HT1080 (cell line): ENCODE data around the gene SFPQ. TPM values are rescaled to one million over a fixed set of nuclear protein-coding genes. Genes with fewer than 3 reads are reported as not detected.
"Not testable (repeated sequence)": the region's sequence is repeated elsewhere in the genome, so short reads cannot be mapped to it uniquely, and the experiment has no call there.

Experiments
- DNase-seq: peaks from one replicate; pipeline ENCODE4 v3.0.0-alpha.2; 2015; ENCODE audit warnings: low read depth
- total RNA-seq: library from RNA; depleted of rRNA; stranded (reverse); fragments of >200 nt; shearing (Covaris generic); gene quantifications from 2 replicates; pipeline ENCODE4 v1.2.3, GENCODE V29; 2014

SFPQ gene
- total RNA-seq, 1 experiment from 2014 or later, result 220 TPM

- no peak for DNase-seq
Measured at GRCh38 chr1:35187816-35188342, 5.1 kb downstream of the SFPQ start.

DNA sequence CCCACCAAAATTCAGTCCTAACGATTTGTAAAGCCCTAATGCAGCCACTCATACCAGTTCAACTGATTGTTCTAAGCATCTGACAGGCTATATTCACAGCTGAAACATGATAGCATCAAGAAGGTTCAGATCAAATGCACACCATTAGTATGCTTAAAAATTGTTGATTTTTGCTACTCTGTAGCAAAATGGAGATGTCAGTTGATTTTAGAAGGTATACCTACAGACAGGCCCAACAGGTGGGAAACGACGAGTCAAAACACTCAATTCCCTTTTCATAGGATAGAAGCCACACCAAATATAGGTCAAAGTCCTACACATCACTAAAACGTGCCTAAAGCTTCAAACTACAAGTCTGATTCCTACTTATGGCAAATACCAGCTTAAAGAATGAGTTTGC is 6.7 kb downstream of the SFPQ start:
- DNase-seq, result no peak

DNA sequence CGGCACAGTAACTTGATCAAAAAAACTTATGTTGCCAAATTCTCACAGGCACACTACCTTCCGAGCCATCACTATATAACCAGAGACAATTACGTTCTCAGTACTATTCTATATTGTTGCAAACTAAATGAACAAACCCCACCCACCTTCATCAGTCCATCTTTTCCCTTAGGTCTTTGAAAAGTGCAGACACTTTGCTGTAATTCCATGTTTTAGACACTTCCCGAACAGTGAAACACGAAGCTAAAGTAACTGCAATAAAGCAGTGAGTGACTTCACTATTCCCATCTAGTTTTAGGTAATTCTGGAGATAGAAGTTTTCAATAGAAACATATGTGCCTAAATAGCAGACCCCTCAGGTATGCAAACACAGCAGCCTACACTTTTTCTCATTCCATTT is 7.7 kb downstream of the SFPQ start:
- DNase-seq, result no peak

DNA sequence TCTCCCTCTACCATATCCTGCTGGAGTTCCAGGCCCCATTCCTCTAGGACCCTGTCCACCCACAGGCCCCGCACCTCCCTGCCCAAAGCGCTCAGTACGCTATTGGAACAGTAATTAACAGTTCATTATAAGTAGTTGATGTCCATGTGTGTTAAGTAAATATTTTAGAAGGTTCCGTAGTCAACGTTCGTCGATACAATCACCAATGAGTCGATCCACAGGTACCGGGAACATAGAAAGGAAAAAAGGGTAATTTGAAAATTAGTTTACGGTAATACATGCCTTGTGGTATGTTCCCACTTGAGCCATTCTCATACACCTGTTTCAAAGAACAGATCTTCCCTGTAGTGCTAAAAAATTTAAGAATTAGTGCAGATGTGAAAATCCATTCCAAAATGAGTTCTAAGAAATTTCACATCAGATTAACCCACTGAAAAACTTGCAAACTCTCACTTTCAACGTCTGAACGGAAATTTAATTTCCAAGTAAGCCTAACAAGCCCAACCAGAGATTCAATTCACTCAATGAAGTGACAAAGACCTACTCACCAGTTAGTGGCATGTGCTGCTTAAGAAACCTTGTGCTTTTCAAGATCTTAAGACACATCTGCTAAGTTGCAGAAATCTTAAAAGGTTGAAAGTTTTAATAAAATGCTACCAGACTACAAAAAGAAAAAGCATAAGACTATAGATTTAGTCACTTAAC is 8.3 kb downstream of the SFPQ start:
- no peak for DNase-seq

DNA sequence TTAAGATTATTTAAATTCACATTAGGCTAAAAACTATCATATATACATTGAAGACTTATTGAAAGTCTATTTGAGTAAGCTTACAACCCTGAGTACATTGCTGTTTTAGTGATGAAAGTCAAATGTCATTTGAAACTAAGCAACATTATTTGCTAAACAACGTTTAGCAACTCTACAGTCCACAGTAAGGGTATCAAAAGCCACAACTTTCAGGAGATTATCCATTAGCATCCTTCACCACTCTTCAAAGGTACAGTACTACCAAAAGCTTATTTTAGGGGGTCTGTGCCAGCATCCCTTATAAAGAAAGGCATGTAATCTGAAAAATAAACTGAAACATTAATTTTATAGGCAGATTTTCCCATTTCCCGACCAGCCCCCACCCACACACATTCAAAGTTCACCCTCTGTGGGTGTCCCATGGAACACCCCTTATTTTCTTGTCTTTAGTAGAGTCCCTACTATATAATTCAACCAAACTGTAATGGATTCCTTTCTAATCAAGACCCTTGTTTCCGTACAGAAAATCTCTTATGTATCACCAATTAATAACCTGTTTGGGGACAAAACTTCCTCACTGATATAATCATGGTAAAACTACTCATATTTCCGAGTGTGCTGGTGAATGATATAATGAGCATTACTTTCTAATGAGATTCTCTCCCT is 11.0 kb downstream of the SFPQ start:
- no peak for DNase-seq

- no peak for DNase-seq
Measured at GRCh38 chr1:35180776-35181374, 12.1 kb downstream of the SFPQ start.

DNA sequence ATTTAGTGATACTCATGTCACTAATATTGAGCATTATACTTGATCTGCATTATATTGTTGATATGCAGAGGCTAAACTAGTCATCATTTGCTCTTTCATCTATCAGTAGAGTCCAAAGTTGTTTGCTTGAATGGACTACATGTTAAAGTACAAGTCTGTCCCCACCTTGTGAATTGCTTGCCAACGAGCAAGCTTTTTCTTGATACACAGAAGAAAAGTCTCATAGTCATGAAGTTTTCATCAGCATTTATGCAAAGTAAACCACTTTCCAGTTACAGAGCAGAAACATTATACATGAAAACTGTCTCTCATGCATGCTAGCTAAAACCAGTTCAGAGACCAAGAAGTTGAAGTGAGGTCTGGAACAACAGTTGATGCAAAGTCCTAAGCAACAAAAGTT is 13.0 kb downstream of the SFPQ start:
- DNase-seq, result no peak

DNA sequence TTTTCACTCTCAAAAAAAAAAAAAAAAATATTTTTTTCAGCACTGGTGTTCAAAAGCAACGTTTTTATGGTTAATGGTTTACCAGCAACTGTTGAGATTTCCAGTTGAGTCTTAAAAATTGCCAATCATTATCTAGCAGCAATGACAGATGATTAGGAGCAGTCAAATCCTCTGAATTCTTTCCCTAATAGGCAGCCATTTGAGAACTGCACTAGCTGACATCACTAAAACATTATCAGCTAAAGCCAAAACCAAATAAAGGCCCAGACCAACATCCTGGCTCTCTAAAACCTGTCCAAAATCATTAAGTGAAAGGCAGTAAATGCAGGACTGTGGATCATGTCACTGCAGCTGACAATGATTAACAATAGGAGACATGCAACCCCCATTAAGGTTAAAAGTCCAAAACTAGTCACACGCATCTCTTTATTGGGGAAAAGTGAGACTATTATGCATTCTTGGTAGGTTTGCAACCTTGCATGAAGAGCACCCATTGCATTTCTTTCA is 14.0 kb downstream of the SFPQ start:
- no peak for DNase-seq

GRCh38 chr1:35178295-35178695 is 14.7 kb downstream of the SFPQ start:
- no peak for DNase-seq

GRCh38 chr1:35177237-35177786 is 15.6 kb downstream of the SFPQ start:
- DNase-seq, result no peak

DNA sequence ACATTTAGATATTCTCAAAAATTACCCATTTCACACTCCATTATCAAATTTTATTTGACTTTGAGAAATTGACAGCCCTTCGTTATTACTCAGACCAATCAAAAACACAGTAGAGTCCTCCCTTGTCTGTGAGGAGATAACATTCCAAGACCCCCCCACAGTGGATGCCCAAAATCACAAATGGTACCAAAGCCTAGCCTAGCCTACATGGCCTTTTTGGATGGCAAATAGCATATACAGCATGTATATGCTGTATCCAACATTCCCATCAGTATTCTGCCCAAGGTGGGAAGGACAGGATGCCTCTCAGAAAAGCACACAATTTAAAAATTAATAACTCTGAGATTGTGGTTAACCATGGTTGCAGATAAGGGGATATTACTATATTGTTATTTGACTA is 17.3 kb downstream of the SFPQ start:
- no peak for DNase-seq

DNA sequence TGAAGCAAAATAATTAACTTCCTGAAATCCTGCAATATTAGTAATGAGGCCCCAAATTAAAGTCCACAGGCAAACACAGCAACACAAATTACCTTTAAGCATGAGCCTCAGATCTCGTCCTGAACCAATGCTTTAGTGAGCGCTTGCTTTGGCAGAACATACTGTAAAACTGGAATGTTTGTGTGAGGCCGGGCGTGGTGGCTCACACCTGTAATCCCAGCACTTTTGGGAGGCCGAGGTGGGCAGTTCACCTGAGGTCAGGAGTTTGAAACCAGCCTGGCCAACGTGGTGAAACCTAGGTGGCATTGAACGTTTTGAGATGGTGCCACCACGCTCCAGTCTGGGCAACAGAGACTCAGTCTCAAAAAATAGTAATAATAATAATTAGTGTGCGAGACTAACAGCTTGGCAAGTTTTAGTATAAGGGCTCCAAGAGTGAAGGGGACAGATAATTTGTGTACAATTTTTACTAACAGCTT is 17.8 kb downstream of the SFPQ start:
- no peak for DNase-seq

DNA sequence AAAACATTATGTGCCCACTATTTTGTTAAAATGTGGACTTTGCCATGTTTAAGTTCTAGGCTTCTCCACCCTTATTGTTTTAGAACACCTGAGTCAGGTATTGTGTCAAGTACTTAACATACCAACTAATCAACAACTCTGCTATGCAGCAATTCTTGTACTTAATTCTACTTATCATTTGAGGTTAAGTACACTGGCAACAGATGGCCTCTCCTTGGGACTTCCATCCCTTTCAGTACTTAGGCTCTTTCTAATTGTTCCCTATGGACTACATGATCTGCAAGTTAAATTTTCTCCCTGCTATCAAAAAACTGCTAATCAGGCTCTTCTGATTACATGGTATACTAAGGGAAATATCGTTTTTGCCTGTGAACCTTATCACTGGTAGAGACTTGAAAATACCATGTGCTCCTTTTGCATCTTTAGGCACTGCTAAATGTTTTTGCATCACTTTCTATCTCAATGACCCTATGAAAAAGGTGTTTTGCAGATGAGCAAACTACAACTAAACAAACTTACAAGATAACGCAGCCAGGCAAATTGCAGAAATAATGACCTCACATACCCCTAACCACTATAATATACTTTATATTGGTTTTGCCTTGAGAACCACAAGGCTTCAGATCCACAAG is 18.9 kb downstream of the SFPQ start:
- DNase-seq, result no peak

- DNase-seq, result no peak
Measured at GRCh38 chr1:35173491-35173890, 19.5 kb downstream of the SFPQ start.

DNA sequence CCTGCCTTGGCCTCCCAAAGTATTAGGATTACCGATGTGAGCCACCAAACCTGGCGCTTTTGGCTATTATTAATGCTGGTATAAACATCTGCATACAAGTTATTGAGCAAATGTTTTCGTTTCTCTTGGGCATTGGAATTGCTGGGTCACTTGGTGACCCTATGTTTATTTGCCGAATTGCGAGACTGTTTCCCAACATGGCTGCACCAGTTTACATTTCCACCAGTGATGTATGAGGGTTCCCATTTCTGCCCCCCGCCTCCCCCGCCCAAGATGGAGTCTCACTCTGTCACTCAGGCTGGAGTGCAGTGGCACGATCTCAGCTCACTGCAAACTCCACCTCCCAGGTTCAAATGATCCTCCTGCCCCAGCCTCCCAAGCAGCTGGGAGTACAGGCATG is 20.9 kb downstream of the SFPQ start:
- DNase-seq, result no peak

DNA sequence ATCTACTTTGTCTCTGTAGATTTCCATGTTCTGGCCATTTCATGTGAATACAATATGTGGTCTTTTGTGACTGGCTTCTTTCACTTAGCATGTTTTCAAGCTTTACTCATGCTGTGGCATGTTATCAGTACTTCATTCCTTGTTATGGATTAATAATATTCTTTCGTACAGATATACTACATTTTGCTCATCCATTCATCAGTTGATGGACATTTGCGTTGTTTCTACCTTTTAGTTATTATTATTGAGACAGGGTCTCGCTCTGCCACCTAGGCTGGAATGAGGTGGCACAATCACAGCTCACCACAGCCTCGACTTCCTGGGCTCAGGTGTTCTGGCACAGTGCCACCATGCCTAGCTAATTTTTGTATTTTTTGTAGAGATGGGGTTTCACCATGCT is 21.4 kb downstream of the SFPQ start:
- DNase-seq, result no peak

DNA sequence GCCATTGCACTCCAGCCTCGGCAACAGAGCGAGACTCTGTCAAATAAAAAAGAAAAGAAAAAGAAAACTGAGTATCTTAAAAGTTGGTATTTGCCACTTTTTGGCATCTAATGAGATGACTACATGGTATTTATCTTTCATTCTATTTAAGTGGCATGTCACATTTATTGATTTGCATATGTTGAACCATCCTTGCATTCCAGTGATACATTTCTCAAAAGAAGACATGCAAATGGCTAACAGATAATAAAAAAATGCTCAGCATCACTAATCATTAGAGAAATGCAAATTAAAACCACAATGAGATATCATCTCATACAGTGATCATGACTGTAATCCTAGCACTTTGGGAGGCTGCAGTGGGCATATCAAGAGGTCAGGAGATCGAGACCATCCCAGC is 28.1 kb downstream of the SFPQ start:
- DNase-seq, result no peak

DNA sequence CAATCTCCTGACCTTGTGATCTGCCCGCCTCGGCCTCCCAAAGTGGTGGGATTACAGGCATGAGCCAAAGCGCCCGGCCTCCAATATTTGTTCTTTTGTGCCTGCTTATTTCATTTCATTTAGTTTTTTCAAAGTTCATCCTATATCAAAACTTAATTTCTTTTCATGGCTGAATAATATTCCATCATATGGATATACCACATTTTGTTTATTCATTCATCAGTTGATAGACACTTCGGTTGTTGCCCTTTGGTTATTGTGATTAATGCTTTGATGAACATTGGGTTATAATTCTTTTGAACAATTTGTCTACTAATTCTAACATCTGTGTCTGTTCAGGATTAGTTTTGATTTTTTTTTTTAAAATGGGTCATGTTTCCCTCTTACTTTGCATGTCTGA is 41.7 kb downstream of the SFPQ start:
- no peak for DNase-seq

DNA sequence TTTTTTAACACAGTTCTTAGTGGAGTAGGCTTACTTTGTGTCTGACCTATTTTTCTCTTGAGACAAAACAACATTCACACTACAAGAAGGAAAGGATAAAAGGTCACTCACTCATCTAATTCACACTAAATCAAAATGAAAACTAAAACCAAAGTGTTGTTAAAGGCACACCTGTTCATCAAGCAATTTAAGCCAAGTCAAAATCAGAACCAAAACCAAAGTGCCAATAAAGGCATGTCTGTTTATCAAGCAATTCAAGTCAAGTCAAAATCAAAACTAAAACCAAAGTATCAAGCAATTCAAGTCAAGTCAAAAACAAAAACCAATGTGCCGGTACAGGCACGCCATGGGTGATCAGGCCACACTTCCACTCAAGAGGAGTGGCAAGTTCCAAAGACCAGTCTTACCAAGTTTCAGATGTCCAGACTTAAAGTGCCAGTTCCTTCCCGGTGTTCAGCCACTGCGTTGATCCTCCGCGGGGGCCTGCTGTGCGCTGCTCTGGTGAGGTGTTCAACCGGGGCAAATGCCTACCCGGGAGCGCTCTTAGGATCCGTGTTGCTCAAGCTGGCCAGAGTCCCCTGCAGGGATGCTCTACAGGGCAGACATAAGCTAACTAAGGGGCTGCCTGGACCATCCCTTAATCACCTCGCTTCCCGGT is 46.9 kb downstream of the SFPQ start:
- not testable (repeated sequence) for DNase-seq

GRCh38 chr1:35143737-35144508 is 49.0 kb downstream of the SFPQ start:
- no peak for DNase-seq
